SK-N-SH (cell line): Measurements from ENCODE around the gene MRPL46. TPM values are rescaled to one million over a fixed set of nuclear protein-coding genes. Genes with fewer than 3 reads are reported as not detected.
"Not testable (repeated sequence)": the region's sequence is repeated elsewhere in the genome, so short reads cannot be mapped to it uniquely, and the experiment has no call there.

ENCODE experiments used
- CTCF ChIA-PET: fragments of 300-600, 350-600 bp; formaldehyde crosslinking; extraction: SDS; loops from one replicate; lab custom pipeline; 2021; lab: Yijun Ruan, JAX
- POLR2A ChIA-PET: fragments of 350-600 bp; sonication (Branson Sonifier 250); formaldehyde crosslinking; extraction: SDS; loops from one replicate; lab custom pipeline; 2020; ENCODE audit warnings: antibody characterized with exemption, inconsistent platforms; lab: Yijun Ruan, JAX
- DNase-seq: peaks from one replicate; pipeline ENCODE4 v3.0.0; 2012
- H2AFZ ChIP-seq: fragments of 200-600 bp; sonication (generic); 2 replicates; pipeline ENCODE4 v1.8.1; 2016; ENCODE audit warnings: antibody characterized with exemption, mild to moderate bottlenecking, low read depth
- H3F3A ChIP-seq: fragments of 200-600 bp; sonication (generic); replicated peaks from 2 replicates; pipeline ENCODE3; 2016; ENCODE audit warnings: antibody characterized with exemption, mild to moderate bottlenecking; ENCODE audit not compliant: insufficient read depth
- H3K27ac ChIP-seq, 2 experiments: fragments of 200-500 bp in 1 of 2; fragments of 200-600 bp in 1 of 2; sonication (Bioruptor generic) in 1 of 2; sonication (generic), shearing (Covaris generic) in 1 of 2; 2 replicates each; pipeline versions ENCODE4 v1.5.1 to v1.6.1; 2014 to 2016; ENCODE audit warnings: low read depth in 2 of 2, inconsistent platforms in 1 of 2, low read length in 1 of 2, mild to moderate bottlenecking in 1 of 2, mixed read lengths in 1 of 2
- H3K27me3 ChIP-seq: fragments of 200-600 bp; sonication (generic), shearing (Covaris generic); 2 replicates; pipeline ENCODE4 v1.6.1; 2016; ENCODE audit warnings: mixed run types; ENCODE audit not compliant: insufficient read depth
- H3K36me3 ChIP-seq, 2 experiments: fragments of 200-500 bp in 1 of 2; fragments of 200-600 bp in 1 of 2; sonication (Bioruptor generic) in 1 of 2; sonication (generic) in 1 of 2; replicated peaks in 1 of 2; 2 replicates each; pipeline versions ENCODE3 to v1.5.1; 2014 to 2016; ENCODE audit warnings: low read length in 1 of 2, mild to moderate bottlenecking in 1 of 2; ENCODE audit not compliant: insufficient read depth in 2 of 2, control insufficient read depth in 1 of 2
- H3K4me1 ChIP-seq, 2 experiments: fragments of 200-500 bp in 1 of 2; fragments of 200-600 bp in 1 of 2; sonication (Bioruptor generic) in 1 of 2; sonication (generic), shearing (Covaris generic) in 1 of 2; 2 replicates each; pipeline versions ENCODE4 v1.5.1 to v1.6.1; 2014 to 2016; ENCODE audit warnings: low read depth in 1 of 2, low read length in 1 of 2, mixed run types in 1 of 2; ENCODE audit not compliant: insufficient read depth in 2 of 2, control insufficient read depth in 1 of 2
- H3K4me2 ChIP-seq: fragments of 200-600 bp; sonication (generic), shearing (Covaris generic); 2 replicates; pipeline ENCODE4 v1.6.1; 2017; ENCODE audit warnings: mixed run types
- H3K4me3 ChIP-seq, 2 experiments: fragments of 200-500 bp in 1 of 2; fragments of 200-600 bp in 1 of 2; sonication (Bioruptor generic) in 1 of 2; sonication (generic), shearing (Covaris generic) in 1 of 2; 2 replicates each; pipeline versions ENCODE4 v1.5.1 to v1.8.1; 2014 to 2016; ENCODE audit warnings: low read depth in 2 of 2, inconsistent platforms in 1 of 2, low read length in 1 of 2, mild to moderate bottlenecking in 1 of 2, mixed read lengths in 1 of 2, moderate library complexity in 1 of 2
- H3K79me2 ChIP-seq: fragments of 200-600 bp; sonication (generic); 2 replicates; pipeline ENCODE4 v1.8.1; 2017; ENCODE audit warnings: mild to moderate bottlenecking; ENCODE audit not compliant: insufficient read depth
- H3K9ac ChIP-seq: fragments of 200-600 bp; sonication (generic); 2 replicates; pipeline ENCODE4 v1.6.1; 2017; ENCODE audit warnings: mixed run types
- H3K9me2 ChIP-seq: fragments of 200-600 bp; sonication (generic); 2 replicates; pipeline ENCODE4 v1.6.1; 2017; ENCODE audit warnings: mixed run types
- H3K9me3 ChIP-seq: fragments of 200-600 bp; sonication (generic); 2 replicates; pipeline ENCODE4 v1.6.1; 2017; ENCODE audit warnings: mixed run types, mild to moderate bottlenecking, moderate library complexity
- H4K20me1 ChIP-seq: fragments of 200-600 bp; sonication (generic); 2 replicates; pipeline ENCODE4 v1.6.1; 2017; ENCODE audit warnings: mild to moderate bottlenecking, mixed run types; ENCODE audit not compliant: insufficient read depth
- EZH2phosphoT487 ChIP-seq: fragments of 200-600 bp; sonication (generic); IDR thresholded peaks from 2 replicates; pipeline ENCODE4 v1.6.1; 2017; ENCODE audit warnings: low read depth, mixed run types, mild to moderate bottlenecking, antibody characterized with exemption, moderate library complexity, borderline replicate concordance
- FOXJ3 ChIP-seq: sonication (generic); formaldehyde crosslinking; IDR thresholded peaks from 2 replicates; pipeline ENCODE4 v1.5.1; 2020; ENCODE audit warnings: mild to moderate bottlenecking, missing genetic modification reagents
- FOXM1 ChIP-seq: IDR thresholded peaks from 2 replicates; pipeline ENCODE4 v1.4.0; 2012; ENCODE audit warnings: low read depth, mild to moderate bottlenecking
- GABPA ChIP-seq: IDR thresholded peaks from 2 replicates; pipeline ENCODE4 v1.4.0; 2012; ENCODE audit warnings: low read depth, mild to moderate bottlenecking
- GATA2 ChIP-seq: sonication (generic); formaldehyde crosslinking; IDR thresholded peaks from 2 replicates; pipeline ENCODE4 v1.5.0; 2020; ENCODE audit warnings: mild to moderate bottlenecking, missing genetic modification reagents
- JUND ChIP-seq: IDR thresholded peaks from 2 replicates; pipeline ENCODE4 v1.4.0; 2012
- MEF2A ChIP-seq: IDR thresholded peaks from 2 replicates; pipeline ENCODE4 v1.4.0; 2012; ENCODE audit warnings: low read depth, borderline replicate concordance
- MXI1 ChIP-seq: IDR thresholded peaks from 2 replicates; pipeline ENCODE4 v1.6.1; 2012; ENCODE audit warnings: mild to moderate bottlenecking, low read depth, low read length, improper control_type of control experiment
- NFIC ChIP-seq: IDR thresholded peaks from 2 replicates; pipeline ENCODE4 v1.4.0; 2012; ENCODE audit warnings: borderline replicate concordance
- NRF1 ChIP-seq: IDR thresholded peaks from 2 replicates; pipeline ENCODE4 v1.6.1; 2012; ENCODE audit warnings: low read depth, mild to moderate bottlenecking, low read length
- RCOR1 ChIP-seq: fragments of 150-350 bp; IDR thresholded peaks from 2 replicates; pipeline ENCODE4 v1.6.1; 2017; ENCODE audit warnings: antibody characterized with exemption, low read length
- RFX5 ChIP-seq: IDR thresholded peaks from 2 replicates; pipeline ENCODE4 v1.6.1; 2012; ENCODE audit warnings: mild to moderate bottlenecking, improper control_type of control experiment, low read length
- RXRA ChIP-seq: IDR thresholded peaks from 2 replicates; pipeline ENCODE4 v1.4.0; 2012; ENCODE audit warnings: low read depth, mild to moderate bottlenecking, borderline replicate concordance
- SIN3A ChIP-seq: IDR thresholded peaks from 2 replicates; pipeline ENCODE4 v1.6.1; 2012; ENCODE audit warnings: low read depth, mild to moderate bottlenecking, low read length, moderate library complexity, borderline replicate concordance
- TAF1 ChIP-seq: IDR thresholded peaks from 2 replicates; pipeline ENCODE4 v1.6.1; 2012; ENCODE audit warnings: low read depth, mild to moderate bottlenecking, low read length, moderate library complexity, borderline replicate concordance
- TEAD4 ChIP-seq: IDR thresholded peaks from 2 replicates; pipeline ENCODE4 v1.4.0; 2012; ENCODE audit warnings: mild to moderate bottlenecking, borderline replicate concordance; ENCODE audit not compliant: insufficient read depth
- WGBS: methylation state at CpG from one replicate; pipeline ENCODE4 v1.1.6; 2017; ENCODE audit warnings: low lambda C conversion rate; 5-methylcytosine and 5-hydroxymethylcytosine counted together
- polyA plus RNA-seq, 3 experiments: library from polyadenylated mRNA; depleted of rRNA; stranded (reverse); fragments of >200 nt; gene quantifications; 2 replicates each; pipeline ENCODE4 v1.2.3, GENCODE V29; 2012
- TF ChIP-seq, protein P1 (sequence below): IDR thresholded peaks from 2 replicates; pipeline ENCODE4 v1.4.0; 2012; ENCODE audit warnings: low read depth, borderline replicate concordance
- TF ChIP-seq, protein P2 (sequence below): IDR thresholded peaks from 2 replicates; pipeline ENCODE4 v1.4.0; 2012; ENCODE audit warnings: low read depth
- TF ChIP-seq, protein P3 (sequence below): fragments of 200-600 bp; sonication (generic); IDR thresholded peaks from 2 replicates; pipeline ENCODE4 v1.6.1; 2017; ENCODE audit warnings: antibody characterized with exemption, mild to moderate bottlenecking, moderate library complexity

MRPL46 gene
- polyA plus RNA-seq, 1 of the 3 experiments (the other 2 are of a cell fraction) = 33.8 TPM

DNA sequence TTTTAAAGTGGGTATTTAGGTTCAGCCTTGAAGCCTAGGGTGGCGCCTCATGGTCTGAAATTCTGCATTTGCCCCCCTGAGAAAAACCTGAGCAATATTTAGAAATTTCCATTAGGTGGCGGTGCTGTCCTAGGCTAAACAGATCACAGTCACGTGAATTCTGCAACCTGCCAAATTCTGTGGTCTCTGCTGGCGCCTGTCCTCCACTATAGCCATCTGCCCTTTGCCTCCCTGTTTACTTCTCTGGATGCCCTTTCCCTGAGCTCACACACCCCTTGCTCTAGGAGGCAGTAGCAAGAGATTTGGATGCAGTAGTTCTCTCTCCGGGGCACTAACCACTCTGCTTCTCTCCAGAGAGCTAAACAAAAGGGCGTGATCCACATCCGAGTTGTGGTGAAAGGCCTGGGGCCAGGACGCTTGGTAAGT is 9.5 kb upstream of the MRPL46 start (continued):
- TF ChIP-seq RXRA (no peak), MEF2A (no peak), GABPA (no peak), SIN3A (no peak), EZH2phosphoT487 (no peak), TEAD4 (no peak), RCOR1 (no peak), RFX5 (no peak), JUND (no peak), FOXM1 (no peak), GATA2 (CRISPR knock-in tag) (no peak), FOXJ3 (no peak)
- TF ChIP-seq, protein P1, sequence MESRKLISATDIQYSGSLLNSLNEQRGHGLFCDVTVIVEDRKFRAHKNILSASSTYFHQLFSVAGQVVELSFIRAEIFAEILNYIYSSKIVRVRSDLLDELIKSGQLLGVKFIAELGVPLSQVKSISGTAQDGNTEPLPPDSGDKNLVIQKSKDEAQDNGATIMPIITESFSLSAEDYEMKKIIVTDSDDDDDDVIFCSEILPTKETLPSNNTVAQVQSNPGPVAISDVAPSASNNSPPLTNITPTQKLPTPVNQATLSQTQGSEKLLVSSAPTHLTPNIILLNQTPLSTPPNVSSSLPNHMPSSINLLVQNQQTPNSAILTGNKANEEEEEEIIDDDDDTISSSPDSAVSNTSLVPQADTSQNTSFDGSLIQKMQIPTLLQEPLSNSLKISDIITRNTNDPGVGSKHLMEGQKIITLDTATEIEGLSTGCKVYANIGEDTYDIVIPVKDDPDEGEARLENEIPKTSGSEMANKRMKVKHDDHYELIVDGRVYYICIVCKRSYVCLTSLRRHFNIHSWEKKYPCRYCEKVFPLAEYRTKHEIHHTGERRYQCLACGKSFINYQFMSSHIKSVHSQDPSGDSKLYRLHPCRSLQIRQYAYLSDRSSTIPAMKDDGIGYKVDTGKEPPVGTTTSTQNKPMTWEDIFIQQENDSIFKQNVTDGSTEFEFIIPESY = no peak
- TF ChIP-seq, protein P2, sequence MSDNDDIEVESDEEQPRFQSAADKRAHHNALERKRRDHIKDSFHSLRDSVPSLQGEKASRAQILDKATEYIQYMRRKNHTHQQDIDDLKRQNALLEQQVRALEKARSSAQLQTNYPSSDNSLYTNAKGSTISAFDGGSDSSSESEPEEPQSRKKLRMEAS = no peak
- TF ChIP-seq, all 33 proteins: peak for 6

DNA sequence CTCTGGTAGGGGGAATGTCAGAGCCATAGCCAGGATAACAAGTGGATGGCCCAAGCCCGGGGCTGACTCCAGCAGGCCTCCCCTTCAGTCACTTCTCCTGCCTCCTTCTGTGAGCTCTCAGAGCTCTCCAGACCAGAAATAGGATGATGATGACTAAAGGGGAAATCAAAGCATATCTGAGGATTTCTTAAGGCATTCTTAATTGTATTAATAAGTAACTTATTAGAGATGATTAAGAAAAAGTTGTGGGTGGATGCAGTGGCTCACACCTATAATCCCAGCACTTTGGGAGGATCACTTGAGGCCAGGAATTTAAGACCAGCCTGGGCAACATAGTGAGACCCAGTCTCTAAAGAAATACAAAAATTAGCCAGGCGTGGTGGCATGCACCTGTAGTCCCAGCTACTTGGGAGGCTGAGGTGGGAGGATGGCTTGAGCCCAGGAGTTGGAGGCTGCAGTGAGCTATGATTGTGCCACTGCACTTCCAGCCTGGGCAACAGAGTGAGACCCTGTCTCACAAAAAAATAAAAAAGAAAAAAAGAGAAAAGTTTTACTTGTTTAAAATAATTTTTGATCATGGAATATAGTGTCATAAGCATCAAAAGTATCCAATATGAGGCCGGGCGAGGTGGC is 6.6 kb upstream of the MRPL46 start:
- peaks cover 20% of the 10 kb centered on the region; the same call in 1 of the 2 replicates for H3K79me2 ChIP-seq
- H3K9me3 ChIP-seq, H3K4me3 ChIP-seq, H3F3A ChIP-seq, H3K27ac ChIP-seq, H4K20me1 ChIP-seq, H3K9me2 ChIP-seq, POLR2A ChIA-PET, H3K9ac ChIP-seq, DNase-seq, H3K4me1 ChIP-seq, H2AFZ ChIP-seq, H3K27me3 ChIP-seq, H3K4me2 ChIP-seq: not testable (repeated sequence)
- H3K36me3 ChIP-seq = peaks cover 17 to 46% of the 10 kb centered on the region in 2 experiments
- 94% methylated on average over 4 of the region's 4 CpGs for WGBS
- CTCF ChIA-PET = interaction anchor here (1.0 to 2.4 kb wide), 4 partner anchors 33 to 184 kb away, joined by 3 to 15 read pairs (median 4); partner anchors contain the start of gene AEN

DNA sequence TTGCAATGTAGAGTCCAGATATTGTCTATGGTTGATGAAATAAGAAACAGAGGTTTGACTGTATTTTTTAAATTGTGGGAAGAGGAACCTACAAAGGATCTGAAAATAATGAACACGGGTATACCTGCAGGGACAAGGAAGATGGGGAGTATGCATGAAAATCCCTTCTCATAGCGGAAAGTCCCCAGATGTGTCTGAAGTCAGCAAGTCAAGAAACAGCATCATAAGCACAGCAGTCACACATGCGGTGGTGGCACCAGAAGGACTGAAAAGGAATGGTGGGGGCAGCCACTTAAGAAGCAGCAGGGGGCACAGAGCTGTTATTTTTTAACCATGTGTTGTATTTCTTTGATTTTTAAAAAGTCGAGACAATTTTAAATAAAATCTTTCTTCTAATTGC is 5.0 kb upstream of the MRPL46 start:
- H3K79me2 ChIP-seq = peaks cover 33% of the 10 kb centered on the region; the same call in 1 of the 2 replicates
- no peak overlapping the region for H2AFZ ChIP-seq
- no peaks in the 10 kb centered on the region for H3K9me3 ChIP-seq
- H3F3A ChIP-seq = no peaks in the 10 kb centered on the region
- H3K36me3 ChIP-seq = peaks cover 7 to 38% of the 10 kb centered on the region in 2 experiments
- H3K9me2 ChIP-seq = no peaks in the 10 kb centered on the region
- no peaks in the 10 kb centered on the region for H4K20me1 ChIP-seq
- H3K4me3 ChIP-seq = no peak overlapping the region
- POLR2A ChIA-PET = no interaction called here
- H3K9ac ChIP-seq = no peak overlapping the region
- CTCF ChIA-PET = interaction anchor here (1.1 to 5.3 kb wide), 3 partner anchors 17 to 150 kb away, joined by 3 to 28 read pairs (median 8); no protein-coding TSS in a partner anchor
- no peaks in the 10 kb centered on the region for H3K27me3 ChIP-seq
- H3K27ac ChIP-seq = no peak overlapping the region
- DNase-seq = no peak
- WGBS = 97% methylated on average over 4 of the region's 4 CpGs
- H3K4me2 ChIP-seq = no peak overlapping the region
- H3K4me1 ChIP-seq = peaks cover 0 to 10% of the 10 kb centered on the region in 2 experiments; a peak in 1 of 4 replicates
- TF ChIP-seq RCOR1 = no peak
- TF ChIP-seq TEAD4 = no peak
- TF ChIP-seq JUND = no peak
- no peak for TF ChIP-seq RXRA
- TF ChIP-seq, protein P1 = no peak
- no peak for TF ChIP-seq MXI1
- TF ChIP-seq, protein P3, sequence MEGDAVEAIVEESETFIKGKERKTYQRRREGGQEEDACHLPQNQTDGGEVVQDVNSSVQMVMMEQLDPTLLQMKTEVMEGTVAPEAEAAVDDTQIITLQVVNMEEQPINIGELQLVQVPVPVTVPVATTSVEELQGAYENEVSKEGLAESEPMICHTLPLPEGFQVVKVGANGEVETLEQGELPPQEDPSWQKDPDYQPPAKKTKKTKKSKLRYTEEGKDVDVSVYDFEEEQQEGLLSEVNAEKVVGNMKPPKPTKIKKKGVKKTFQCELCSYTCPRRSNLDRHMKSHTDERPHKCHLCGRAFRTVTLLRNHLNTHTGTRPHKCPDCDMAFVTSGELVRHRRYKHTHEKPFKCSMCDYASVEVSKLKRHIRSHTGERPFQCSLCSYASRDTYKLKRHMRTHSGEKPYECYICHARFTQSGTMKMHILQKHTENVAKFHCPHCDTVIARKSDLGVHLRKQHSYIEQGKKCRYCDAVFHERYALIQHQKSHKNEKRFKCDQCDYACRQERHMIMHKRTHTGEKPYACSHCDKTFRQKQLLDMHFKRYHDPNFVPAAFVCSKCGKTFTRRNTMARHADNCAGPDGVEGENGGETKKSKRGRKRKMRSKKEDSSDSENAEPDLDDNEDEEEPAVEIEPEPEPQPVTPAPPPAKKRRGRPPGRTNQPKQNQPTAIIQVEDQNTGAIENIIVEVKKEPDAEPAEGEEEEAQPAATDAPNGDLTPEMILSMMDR = no peak
- no peak for TF ChIP-seq EZH2phosphoT487
- no peak for TF ChIP-seq NRF1
- no peak for TF ChIP-seq NFIC
- no peak for TF ChIP-seq TAF1
- no peak for TF ChIP-seq GATA2 (CRISPR knock-in tag)
- TF ChIP-seq RFX5 = no peak
